ENCODE results near the gene SLC25A31.

SLC25A31 gene

GRCh38 chr4:127747883-127748282 lies 17.7 kb downstream of the SLC25A31 start:
- Histone ChIP-seq H3K4me3 (ENCODE audit: low read depth, low read length) (no peak overlapping the region), H3K9me3 (no peaks in the 10 kb centered on the region), H3K27me3 (no peaks in the 10 kb centered on the region), H3K4me1 (no peaks in the 10 kb centered on the region), H3K36me3 (no peaks in the 10 kb centered on the region)
- no peak for TF ChIP-seq CTCF (IDR thresholded peaks at IDR 0.05; ENCODE audit: low read depth, low read length)
- no peak for DNase-seq

GRCh38 chr4:127748957-127749356 lies 18.8 kb downstream of the SLC25A31 start:
- no peaks in the 10 kb centered on the region for H3K4me1 ChIP-seq
- H3K36me3 ChIP-seq = no peaks in the 10 kb centered on the region
- TF ChIP-seq CTCF (IDR thresholded peaks at IDR 0.05; ENCODE audit: low read depth, low read length) = no peak
- no peaks in the 10 kb centered on the region for H3K9me3 ChIP-seq
- no peaks in the 10 kb centered on the region for H3K27me3 ChIP-seq
- DNase-seq = no peak
- H3K4me3 ChIP-seq (ENCODE audit: low read depth, low read length) = no peak overlapping the region

- Histone ChIP-seq H3K9me3 (no peaks in the 10 kb centered on the region), H3K4me1 (no peaks in the 10 kb centered on the region), H3K27me3 (no peaks in the 10 kb centered on the region), H3K4me3 (ENCODE audit: low read depth, low read length) (no peak overlapping the region), H3K36me3 (no peaks in the 10 kb centered on the region)
- TF ChIP-seq CTCF (IDR thresholded peaks at IDR 0.05; ENCODE audit: low read depth, low read length) = no peak
- no peak for DNase-seq
Observed at GRCh38 chr4:127756906-127757305, 26.7 kb downstream of the SLC25A31 start.

- no peak for DNase-seq
- no peak overlapping the region for H3K4me3 ChIP-seq (ENCODE audit: low read depth, low read length)
- no peak for TF ChIP-seq CTCF (IDR thresholded peaks at IDR 0.05; ENCODE audit: low read depth, low read length)
- H3K4me1 ChIP-seq = no peaks in the 10 kb centered on the region
- H3K27me3 ChIP-seq = no peaks in the 10 kb centered on the region
- H3K9me3 ChIP-seq = no peaks in the 10 kb centered on the region
- no peaks in the 10 kb centered on the region for H3K36me3 ChIP-seq
Observed at GRCh38 chr4:127759228-127759820, 29.1 kb downstream of the SLC25A31 start.

- DNase-seq = no peak
- H3K36me3 ChIP-seq = no peaks in the 10 kb centered on the region
- no peak overlapping the region for H3K4me3 ChIP-seq (ENCODE audit: low read depth, low read length)
- no peaks in the 10 kb centered on the region for H3K4me1 ChIP-seq
- H3K27me3 ChIP-seq = no peaks in the 10 kb centered on the region
- H3K9me3 ChIP-seq = no peaks in the 10 kb centered on the region
- no peak for TF ChIP-seq CTCF (IDR thresholded peaks at IDR 0.05; ENCODE audit: low read depth, low read length)
Observed at GRCh38 chr4:127759893-127760292, 29.7 kb downstream of the SLC25A31 start.

GRCh38 chr4:127771535-127772275 lies 41.5 kb downstream of the SLC25A31 start:
- no peak for TF ChIP-seq CTCF (IDR thresholded peaks at IDR 0.05; ENCODE audit: low read depth, low read length)
- no peak for DNase-seq
- H3K4me3 ChIP-seq (ENCODE audit: low read depth, low read length) = no peak overlapping the region
- no peaks in the 10 kb centered on the region for H3K9me3 ChIP-seq
- no peaks in the 10 kb centered on the region for H3K36me3 ChIP-seq
- H3K27me3 ChIP-seq = no peaks in the 10 kb centered on the region
- no peaks in the 10 kb centered on the region; the same call in 1 of the 2 replicates for H3K4me1 ChIP-seq

Data from BE2C (cell line).